ENCODE results near the gene PCGF3. TPM values are rescaled to one million over a fixed set of nuclear protein-coding genes. Genes with fewer than 3 reads are reported as not detected.
A peak's percentile ranks its signal among the peaks of the same experiment; 100 is the strongest.

The PCGF3 gene
- total and polyA plus RNA-seq, 3 donors from 2014 or later, result 37.3 to 84.8 (median 84.2) TPM

DNA sequence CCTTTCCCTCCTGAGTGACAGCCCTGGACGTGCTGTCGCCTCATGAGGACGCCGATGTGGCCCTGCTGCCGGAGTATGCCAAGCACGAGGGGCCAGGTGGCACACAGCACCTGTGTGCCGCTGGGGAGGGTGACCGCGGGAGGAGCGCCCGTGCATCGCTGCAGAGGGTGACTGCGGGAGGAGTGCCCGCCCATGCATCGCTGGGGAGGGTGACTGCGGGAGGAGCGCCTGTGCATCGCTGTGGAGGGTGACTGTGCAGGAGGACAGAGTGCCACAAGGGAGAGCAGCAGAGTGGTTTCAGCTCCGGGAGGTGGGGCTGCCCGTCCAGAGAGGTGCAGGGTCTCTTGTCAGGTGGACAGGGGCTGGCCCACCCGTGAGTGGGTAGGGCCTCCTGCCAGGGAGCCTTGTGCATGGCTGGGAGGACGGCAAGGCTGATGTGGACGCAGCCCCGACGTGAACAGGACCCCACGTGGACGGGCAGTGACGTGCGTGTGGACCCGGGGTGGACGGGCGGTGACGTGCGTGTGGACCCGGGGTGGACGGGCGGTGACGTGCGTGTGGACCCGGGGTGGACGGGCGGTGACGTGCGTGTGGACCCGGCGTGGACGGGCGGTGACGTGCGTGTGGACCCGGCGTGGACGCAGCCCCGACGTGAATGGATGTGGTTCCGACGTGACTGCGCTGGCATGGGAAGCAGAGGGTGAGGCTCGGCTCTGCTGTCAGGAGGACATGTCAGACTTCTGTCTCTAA lies 14.7 kb downstream of the PCGF3 start:
- H3K4me1 ChIP-seq, result peaks cover 35% of the 10 kb centered on the region
- no peaks in the 10 kb centered on the region for H3K27me3 ChIP-seq
- intact Hi-C loops (cut with DNase I; ENCODE audit: low total_unique reads), result no loop called here
- H3K36me3 ChIP-seq (ENCODE audit: low read depth, missing control alignments), result no peaks in the 10 kb centered on the region
- DNase-seq, result no peak
- no peaks in the 10 kb centered on the region for H3K9me3 ChIP-seq
- H3K27ac ChIP-seq, result peak overlapping the region; percentile 22 to 72
- no peak for TF ChIP-seq CTCF (IDR thresholded peaks at IDR 0.05)
- TF ChIP-seq POLR2A (IDR thresholded peaks at IDR 0.05), result no peak
- H3K4me3 ChIP-seq, result no peak overlapping the region
- WGBS, 2 donors, result 94 to 95% methylated on average over 41 to 59 of the region's 59 CpGs

- no peak for TF ChIP-seq POLR2A (IDR thresholded peaks at IDR 0.05)
- no peak for TF ChIP-seq CTCF (IDR thresholded peaks at IDR 0.05)
- 44 to 45% methylated on average over 29 to 31 of the region's 31 CpGs for WGBS, 2 donors
- H3K27me3 ChIP-seq, result no peaks in the 10 kb centered on the region
- peak overlapping the region; percentile 22 to 72 for H3K27ac ChIP-seq
- H3K4me3 ChIP-seq, result no peak overlapping the region
- H3K9me3 ChIP-seq, result no peaks in the 10 kb centered on the region
- intact Hi-C loops (cut with DNase I; ENCODE audit: low total_unique reads), result no loop called here
- peaks cover 44% of the 10 kb centered on the region for H3K4me1 ChIP-seq
- DNase-seq, result peak; percentile 89
- no peaks in the 10 kb centered on the region for H3K36me3 ChIP-seq (ENCODE audit: low read depth, missing control alignments)
Observed at GRCh38 chr4:721261-722168, 15.9 kb downstream of the PCGF3 start.

DNA sequence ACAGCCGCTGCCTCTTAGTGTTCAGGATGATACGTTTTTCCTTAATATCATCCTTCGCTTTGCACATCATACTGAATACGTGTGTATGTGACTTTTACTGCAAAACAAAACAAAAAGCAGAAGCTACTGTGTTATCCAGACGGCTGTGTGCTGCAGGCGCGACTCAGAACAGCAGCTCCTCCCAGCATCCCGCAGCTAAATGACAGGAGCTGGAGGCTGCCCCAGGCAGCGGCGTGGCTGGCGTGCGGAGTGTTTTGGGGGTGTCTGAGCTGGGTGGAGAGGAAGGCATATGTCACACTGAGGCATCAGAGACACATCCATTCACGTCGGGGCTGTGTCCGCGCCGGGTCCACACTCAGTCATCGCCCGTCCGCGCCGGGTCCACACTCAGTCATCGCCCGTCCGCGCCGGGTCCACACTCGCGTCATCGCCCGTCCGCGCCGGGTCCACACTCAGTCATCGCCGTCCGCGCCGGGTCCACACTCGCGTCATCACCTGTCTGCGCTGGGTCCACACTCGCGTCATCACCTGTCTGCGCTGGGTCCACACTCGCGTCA lies 16.6 kb downstream of the PCGF3 start:
- Histone ChIP-seq H3K4me3 (no peak overlapping the region), H3K36me3 (ENCODE audit: low read depth, missing control alignments) (no peaks in the 10 kb centered on the region), H3K4me1 (peaks cover 52% of the 10 kb centered on the region), H3K27ac (no peak overlapping the region), H3K27me3 (no peaks in the 10 kb centered on the region), H3K9me3 (no peaks in the 10 kb centered on the region)
- no peak for DNase-seq
- WGBS, 2 donors, result 83 to 84% methylated on average over 46 to 47 of the region's 47 CpGs
- TF ChIP-seq POLR2A (IDR thresholded peaks at IDR 0.05) (no peak), CTCF (IDR thresholded peaks at IDR 0.05) (no peak)
- intact Hi-C loops (cut with DNase I; ENCODE audit: low total_unique reads), result no loop called here

DNA sequence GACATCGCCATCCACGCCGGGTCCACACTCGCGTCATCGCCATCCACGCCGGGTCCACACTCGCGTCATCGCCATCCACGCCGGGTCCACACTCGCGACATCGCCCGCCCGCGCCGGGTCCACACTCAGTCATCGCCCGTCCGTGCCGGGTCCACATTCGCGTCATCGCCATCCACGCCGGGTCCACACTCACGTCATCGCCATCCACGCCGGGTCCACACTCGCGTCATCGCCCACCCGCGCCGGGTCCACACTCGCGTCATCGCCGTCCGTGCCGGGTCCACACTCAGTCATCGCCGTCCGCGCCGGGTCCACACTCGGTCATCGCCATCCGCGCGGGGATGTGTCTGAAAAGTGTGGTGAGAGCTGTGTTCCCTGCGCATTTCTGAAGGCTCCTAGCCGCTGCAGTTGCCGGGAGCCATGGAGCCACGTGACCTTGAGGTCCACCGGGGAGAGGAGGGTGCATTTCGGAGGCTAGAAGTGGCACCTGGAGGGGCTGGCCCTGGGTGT lies 17.3 kb downstream of the PCGF3 start:
- Histone ChIP-seq H3K9me3 (no peaks in the 10 kb centered on the region), H3K27ac (peak overlapping the region in 1 of 2 donors; percentile 7), H3K27me3 (no peaks in the 10 kb centered on the region), H3K36me3 (ENCODE audit: low read depth, missing control alignments) (no peaks in the 10 kb centered on the region), H3K4me3 (no peak overlapping the region), H3K4me1 (peaks cover 49% of the 10 kb centered on the region)
- TF ChIP-seq POLR2A (IDR thresholded peaks at IDR 0.05) (no peak), CTCF (IDR thresholded peaks at IDR 0.05) (no peak)
- intact Hi-C loops (cut with DNase I; ENCODE audit: low total_unique reads), result no loop called here
- DNase-seq, result no peak
- 94 to 95% methylated on average over 58 to 61 of the region's 61 CpGs for WGBS, 2 donors

All from testis (tissue), 3 donors.